H1 (cell line): ENCODE data around the gene DNAAF5. TPM values are rescaled to one million over a fixed set of nuclear protein-coding genes. Genes with fewer than 3 reads are reported as not detected.

Experiments used
- CTCF ChIA-PET: fragments of 300-600 bp; sonication (Branson Sonifier 250); formaldehyde crosslinking; loops from one replicate; lab custom pipeline; 2021; ENCODE audit not compliant: partially characterized antibody; lab: Charles Lee
- POLR2A ChIA-PET: fragments of 300-600 bp; sonication (Branson Sonifier 250); formaldehyde crosslinking; loops from one replicate; lab custom pipeline; 2021; ENCODE audit warnings: inconsistent platforms; ENCODE audit not compliant: partially characterized antibody; lab: Charles Lee
- DNase-seq, 2 experiments: peaks; one replicate each; pipeline versions ENCODE4 v3.0.0 to v3.0.0-alpha.2; 2010 to 2022; ENCODE audit warnings: low spot score in 2 of 2, low read depth in 1 of 2, mixed read lengths in 1 of 2
- FAIRE-seq: peaks from 2 replicates; lab custom pipeline; 2011; peaks lifted over from hg19 to GRCh38; lab: Jason Lieb, UNC
- H2AFZ ChIP-seq: 2 replicates; pipeline ENCODE4 v1.8.1; 2012; ENCODE audit warnings: low read length, inconsistent platforms
- H2AK5ac ChIP-seq: 2 replicates; pipeline ENCODE4 v1.6.1; 2013; ENCODE audit warnings: low read depth, low read length
- H2BK120ac ChIP-seq: replicated peaks from 2 replicates; pipeline ENCODE3; 2013; ENCODE audit warnings: low read depth, low read length, inconsistent platforms
- H2BK12ac ChIP-seq: 2 replicates; pipeline ENCODE4 v1.6.1; 2013; ENCODE audit warnings: low read depth, low read length
- H2BK15ac ChIP-seq: 2 replicates; pipeline ENCODE4 v1.6.1; 2013; ENCODE audit warnings: low read length
- H2BK20ac ChIP-seq: 2 replicates; pipeline ENCODE4 v1.6.1; 2013; ENCODE audit warnings: low read length
- H2BK5ac ChIP-seq: 2 replicates; pipeline ENCODE4 v1.6.1; 2013; ENCODE audit warnings: low read depth, low read length
- H3K14ac ChIP-seq: 2 replicates; pipeline ENCODE4 v1.6.1; 2013; ENCODE audit warnings: inconsistent platforms; ENCODE audit not compliant: insufficient read length
- H3K18ac ChIP-seq: 2 replicates; pipeline ENCODE4 v1.6.1; 2013; ENCODE audit warnings: low read length; ENCODE audit errors: extremely low read depth
- H3K23ac ChIP-seq: 2 replicates; pipeline ENCODE4 v1.6.1; 2013; ENCODE audit warnings: inconsistent platforms; ENCODE audit not compliant: insufficient read length
- H3K23me2 ChIP-seq: 2 replicates; pipeline ENCODE4 v1.6.1; 2013; ENCODE audit warnings: low read depth, low read length
- H3K27ac ChIP-seq: 2 replicates; pipeline ENCODE4 v1.6.1; 2011; ENCODE audit warnings: low read depth, low read length, inconsistent platforms
- H3K27me3 ChIP-seq, 4 experiments: replicated peaks in 1 of 4; 1 replicate in 1 of 4; 2 replicates in 3 of 4; pipeline versions ENCODE4 v1.6.1 to v1.8.1; 2011 to 2013; ENCODE audit warnings: low read length in 3 of 4, mild to moderate bottlenecking in 3 of 4, inconsistent platforms in 2 of 4, mixed read lengths in 2 of 4, moderate library complexity in 1 of 4; ENCODE audit not compliant: control insufficient read depth in 3 of 4, insufficient read depth in 3 of 4; ENCODE audit errors: extremely low read depth in 1 of 4
- H3K36me3 ChIP-seq, 4 experiments: 2 replicates each; pipeline versions ENCODE4 v1.6.1 to v1.8.1; 2011 to 2013; ENCODE audit warnings: mild to moderate bottlenecking in 4 of 4, low read length in 3 of 4, moderate library complexity in 2 of 4, control low read depth in 1 of 4, inconsistent platforms in 1 of 4; ENCODE audit not compliant: insufficient read depth in 4 of 4, control insufficient read depth in 2 of 4
- H3K4ac ChIP-seq: replicated peaks from 2 replicates; pipeline ENCODE3; 2013; ENCODE audit warnings: low read length, low read depth, mixed read lengths, inconsistent platforms; ENCODE audit not compliant: insufficient read length
- H3K4me1 ChIP-seq, 4 experiments: replicated peaks in 1 of 4; 1 replicate in 1 of 4; 2 replicates in 3 of 4; pipeline versions ENCODE4 v1.6.1 to v1.8.1; 2011 to 2013; ENCODE audit warnings: low read length in 3 of 4, inconsistent platforms in 2 of 4, mixed read lengths in 1 of 4; ENCODE audit not compliant: insufficient read depth in 4 of 4, control insufficient read depth in 3 of 4
- H3K4me2 ChIP-seq, 2 experiments: 2 replicates each; pipeline versions ENCODE4 v1.6.1 to v1.8.1; 2011 to 2013; ENCODE audit warnings: low read depth in 2 of 2, low read length in 2 of 2, control low read depth in 1 of 2, inconsistent platforms in 1 of 2, mild to moderate bottlenecking in 1 of 2; ENCODE audit not compliant: insufficient read depth in 1 of 2
- H3K4me3 ChIP-seq, 4 experiments: fragments of 200-600, 300-600 bp in 1 of 4; sonication (generic), shearing (Covaris generic), sonication (Bioruptor Twin) in 1 of 4; 2 replicates each; pipeline versions ENCODE4 v1.5.1 to v1.8.1; 2011 to 2016; ENCODE audit warnings: low read length in 4 of 4, low read depth in 3 of 4, control low read depth in 2 of 4, inconsistent platforms in 2 of 4, mild to moderate bottlenecking in 2 of 4, mixed read lengths in 1 of 4, moderate library complexity in 1 of 4; ENCODE audit not compliant: insufficient read depth in 2 of 4; ENCODE audit errors: extremely low read depth in 1 of 4
- H3K56ac ChIP-seq: replicated peaks from 2 replicates; pipeline ENCODE3; 2013; ENCODE audit warnings: low read depth, mild to moderate bottlenecking, mixed read lengths, low read length, inconsistent platforms; ENCODE audit not compliant: insufficient read length
- H3K79me1 ChIP-seq: 2 replicates; pipeline ENCODE4 v1.6.1; 2013; ENCODE audit warnings: low read depth, low read length, control low read depth
- H3K79me2 ChIP-seq, 2 experiments: 2 replicates each; pipeline versions ENCODE4 v1.6.1 to v1.8.1; 2012 to 2013; ENCODE audit warnings: low read length in 2 of 2, mild to moderate bottlenecking in 2 of 2, inconsistent platforms in 1 of 2; ENCODE audit not compliant: insufficient read depth in 2 of 2, control insufficient read depth in 1 of 2
- H3K9ac ChIP-seq, 4 experiments: replicated peaks in 1 of 4; 1 replicate in 1 of 4; 2 replicates in 3 of 4; pipeline versions ENCODE4 v1.6.1 to v1.8.1; 2011 to 2013; ENCODE audit warnings: low read depth in 3 of 4, low read length in 3 of 4, control low read depth in 2 of 4, mild to moderate bottlenecking in 2 of 4, moderate library complexity in 2 of 4, inconsistent platforms in 1 of 4; ENCODE audit errors: extremely low read depth in 1 of 4
- H3K9me3 ChIP-seq, 2 experiments: 2 replicates each; pipeline versions ENCODE4 v1.6.1 to v1.8.1; 2012 to 2013; ENCODE audit warnings: mild to moderate bottlenecking in 2 of 2, moderate library complexity in 2 of 2, control low read depth in 1 of 2, inconsistent platforms in 1 of 2, low read depth in 1 of 2, low read length in 1 of 2, mixed read lengths in 1 of 2; ENCODE audit not compliant: insufficient read depth in 2 of 2
- H4K20me1 ChIP-seq, 2 experiments: replicated peaks in 1 of 2; 2 replicates each; pipeline versions ENCODE3 to v1.8.1; 2011 to 2013; ENCODE audit warnings: inconsistent platforms in 2 of 2, low read length in 2 of 2, mild to moderate bottlenecking in 1 of 2; ENCODE audit not compliant: insufficient read depth in 2 of 2, control insufficient read depth in 1 of 2
- H4K5ac ChIP-seq: 2 replicates; pipeline ENCODE4 v1.6.1; 2013; ENCODE audit warnings: low read length, low read depth, mixed read lengths, inconsistent platforms; ENCODE audit not compliant: insufficient read length
- H4K8ac ChIP-seq: 2 replicates; pipeline ENCODE4 v1.8.0; 2013; ENCODE audit warnings: mild to moderate bottlenecking, moderate library complexity, low read length, inconsistent platforms; ENCODE audit not compliant: insufficient read depth; ENCODE audit errors: extremely low read depth
- H4K91ac ChIP-seq: replicated peaks from 2 replicates; pipeline ENCODE3; 2013; ENCODE audit warnings: low read length, mixed read lengths, inconsistent platforms; ENCODE audit not compliant: insufficient read length
- CHD2 ChIP-seq: IDR thresholded peaks from 2 replicates; pipeline ENCODE4 v1.6.1; 2012; ENCODE audit warnings: low read length, improper control_type of control experiment
- FOSL1 ChIP-seq: IDR thresholded peaks from 2 replicates; pipeline ENCODE4 v1.6.1; 2011; ENCODE audit warnings: mild to moderate bottlenecking, low read depth, low read length, moderate library complexity; ENCODE audit not compliant: insufficient read depth
- WGBS, 2 experiments: shearing (Covaris generic) in 1 of 2; methylation state at CpG; one replicate each; pipeline versions ENCODE4 v1.1.6 to v1.1.7; 2013 to 2015; ENCODE audit warnings: low lambda C conversion rate in 2 of 2, mixed read lengths in 2 of 2, inconsistent platforms in 1 of 2, low coverage in 1 of 2, missing lambda C conversion rate in 1 of 2; ENCODE audit not compliant: insufficient replicate concordance in 2 of 2, insufficient coverage in 1 of 2, insufficient read length in 1 of 2; ENCODE audit errors: extremely low coverage in 1 of 2, missing lambda C conversion rate in 1 of 2; 5-methylcytosine and 5-hydroxymethylcytosine counted together
- polyA plus RNA-seq, 7 experiments: library from polyadenylated mRNA; depleted of rRNA in 3 of 7; stranded (reverse) in 5 of 7; unstranded in 2 of 7; fragments of >200 nt in 5 of 7; fragments of 200-250 nt in 2 of 7; gene quantifications; 1 replicate in 5 of 7; 2 replicates in 1 of 7; 4 replicates in 1 of 7; pipeline versions ENCODE4 v1.2.1 to v1.2.3, GENCODE V29; 2011 to 2013; ENCODE audit warnings: missing spikeins in 2 of 7, mixed read lengths in 2 of 7
- total RNA-seq: library from RNA; stranded (reverse); fragmentation: NEBNext Ultra II Directional; extraction: Animal tissue kit (Norgen Biotek cat#: 25700); gene quantifications from 2 replicates; pipeline ENCODE4 v1.2.1, GENCODE V29; 2021
- TF ChIP-seq, protein P1 (sequence below): IDR thresholded peaks from 2 replicates; pipeline ENCODE4 v1.6.1; 2011; ENCODE audit warnings: low read depth, mild to moderate bottlenecking, low read length; ENCODE audit not compliant: insufficient read depth
- TF ChIP-seq, protein P2 (sequence below), 3 experiments: IDR thresholded peaks; 1 replicate in 2 of 3; 2 replicates in 1 of 3; pipeline versions ENCODE4 v1.5.1 to v1.6.1; 2011; ENCODE audit warnings: low read length in 3 of 3, mild to moderate bottlenecking in 3 of 3, inconsistent platforms in 2 of 3, low read depth in 1 of 3, moderate library complexity in 1 of 3; ENCODE audit not compliant: insufficient read depth in 1 of 3; ENCODE audit errors: control extremely low read depth in 1 of 3

DNAAF5 gene
- total and polyA plus RNA-seq, 2 of the 8 experiments (the other 6 are each of a cell fraction or from before 2014, with no cell fraction given), result 55.1 to 95.9 TPM

DNA sequence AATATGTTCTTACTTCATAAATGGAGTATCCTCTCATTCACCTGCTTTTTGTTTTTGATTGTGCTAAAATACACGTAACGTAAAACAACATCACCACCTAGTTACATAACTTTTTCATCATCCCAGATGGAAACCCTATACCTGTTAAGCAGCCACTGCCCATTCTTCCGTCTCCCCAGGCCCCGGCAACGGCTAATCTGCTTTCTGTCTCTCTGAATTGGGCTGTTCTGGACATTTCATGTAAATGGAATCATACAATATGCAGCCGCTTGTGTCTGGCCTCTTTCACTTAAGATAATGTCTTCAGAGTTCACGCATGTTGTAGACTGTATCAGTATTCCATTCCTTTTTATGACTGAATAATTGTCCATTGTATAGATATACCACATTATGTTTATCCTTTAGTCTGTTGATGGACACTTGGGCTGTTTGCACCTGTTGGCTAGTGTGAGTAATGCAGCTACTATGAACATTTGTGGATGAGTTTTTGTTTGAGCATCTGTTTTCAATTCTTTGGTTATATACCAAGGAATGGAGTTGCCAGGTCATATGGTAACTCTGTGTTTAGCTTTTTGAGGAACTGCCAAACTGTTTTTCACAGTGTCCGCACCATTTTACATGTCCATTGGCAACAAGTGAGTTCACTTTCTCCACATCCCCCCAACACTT, 91.7 kb downstream of the DNAAF5 start:
- Histone ChIP-seq H4K20me1 (peaks cover 23 to 29% of the 10 kb centered on the region in 2 experiments), H4K5ac (no peak overlapping the region), H3K4me3 (peak overlapping the region in 3 of 4 experiments; percentile 76 to 88 (median 84); a peak in 5 of 8 replicates), H3K4ac (peak overlapping the region; percentile 40), H3K14ac (no peak overlapping the region), H3K79me2 (peaks cover 47 to 63% of the 10 kb centered on the region in 2 experiments), H2AFZ (no peak overlapping the region), H2BK15ac (no peak overlapping the region), H3K18ac (no peak overlapping the region), H3K23me2 (peaks cover 8% of the 10 kb centered on the region; the same call in 1 of the 2 replicates), H3K36me3 (no peaks in the 10 kb centered on the region), H3K23ac (no peak overlapping the region), H3K79me1 (peaks cover 5% of the 10 kb centered on the region), H3K27ac (no peak overlapping the region), H2AK5ac (no peak overlapping the region), H4K91ac (no peak overlapping the region), H2BK5ac (no peak overlapping the region), H2BK12ac (no peak overlapping the region), H4K8ac (no peak overlapping the region), H3K9me3 (no peaks in the 10 kb centered on the region), H3K27me3 (no peaks in the 10 kb centered on the region), H2BK120ac (no peak overlapping the region), H3K4me2 (peak overlapping the region; percentile 73 to 83; a peak in 2 of 4 replicates), H3K4me1 (peaks cover 0 to 9% (median 5%) of the 10 kb centered on the region in 4 experiments; a peak in 6 of 7 replicates), H3K9ac (no peak overlapping the region), H3K56ac (no peak overlapping the region), H2BK20ac (no peak overlapping the region)
- POLR2A ChIA-PET, result interaction anchor here (0.9 to 2.7 kb wide), 2 partner anchors 10 to 55 kb away, joined by 3 to 7 read pairs; no protein-coding TSS in a partner anchor
- 87% methylated on average over 8 of the region's 8 CpGs; no CpG with 5 or more reads in 1 of the 2 experiments for WGBS, 2 experiments
- DNase-seq, result no peak
- no peak for FAIRE-seq
- TF ChIP-seq FOSL1 (no peak), CHD2 (no peak)
- TF ChIP-seq, protein P1, sequence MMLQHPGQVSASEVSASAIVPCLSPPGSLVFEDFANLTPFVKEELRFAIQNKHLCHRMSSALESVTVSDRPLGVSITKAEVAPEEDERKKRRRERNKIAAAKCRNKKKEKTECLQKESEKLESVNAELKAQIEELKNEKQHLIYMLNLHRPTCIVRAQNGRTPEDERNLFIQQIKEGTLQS, result no peak
- TF ChIP-seq, protein P2, sequence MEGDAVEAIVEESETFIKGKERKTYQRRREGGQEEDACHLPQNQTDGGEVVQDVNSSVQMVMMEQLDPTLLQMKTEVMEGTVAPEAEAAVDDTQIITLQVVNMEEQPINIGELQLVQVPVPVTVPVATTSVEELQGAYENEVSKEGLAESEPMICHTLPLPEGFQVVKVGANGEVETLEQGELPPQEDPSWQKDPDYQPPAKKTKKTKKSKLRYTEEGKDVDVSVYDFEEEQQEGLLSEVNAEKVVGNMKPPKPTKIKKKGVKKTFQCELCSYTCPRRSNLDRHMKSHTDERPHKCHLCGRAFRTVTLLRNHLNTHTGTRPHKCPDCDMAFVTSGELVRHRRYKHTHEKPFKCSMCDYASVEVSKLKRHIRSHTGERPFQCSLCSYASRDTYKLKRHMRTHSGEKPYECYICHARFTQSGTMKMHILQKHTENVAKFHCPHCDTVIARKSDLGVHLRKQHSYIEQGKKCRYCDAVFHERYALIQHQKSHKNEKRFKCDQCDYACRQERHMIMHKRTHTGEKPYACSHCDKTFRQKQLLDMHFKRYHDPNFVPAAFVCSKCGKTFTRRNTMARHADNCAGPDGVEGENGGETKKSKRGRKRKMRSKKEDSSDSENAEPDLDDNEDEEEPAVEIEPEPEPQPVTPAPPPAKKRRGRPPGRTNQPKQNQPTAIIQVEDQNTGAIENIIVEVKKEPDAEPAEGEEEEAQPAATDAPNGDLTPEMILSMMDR (IDR thresholded peaks at IDR 0.05; ENCODE audit: control extremely low read depth in 1 of 3, insufficient read depth in 1 of 3, low read depth in 1 of 3, low read length in 3 of 3), result peak in 2 of 3 experiments; percentile 4 to 41; a peak in 2 of 4 replicates
- CTCF ChIA-PET, result interaction anchor here (0.6 to 2.1 kb wide), 10 partner anchors 11 to 369 kb away, joined by 3 to 8 read pairs (median 3); partner anchors contain the start of gene SUN1
